Activated naive CD4-positive, alpha-beta T cell treated with anti-CD3 and anti-CD28 coated beads, Interleukin-2, amount 50 U/mL, for 24 hours (primary cell): ENCODE results near the gene TNC.
"Not testable (repeated sequence)": the region's sequence is repeated elsewhere in the genome, so short reads cannot be mapped to it uniquely, and the experiment has no call there.

Experiments
- H3K27ac Mint-ChIP-seq: one replicate; pipeline ENCODE4 v1.8.0; 2021; ENCODE audit warnings: mild to moderate bottlenecking, mixed read lengths
- H3K27me3 Mint-ChIP-seq: one replicate; pipeline ENCODE4 v1.8.0; 2021; ENCODE audit warnings: mixed read lengths
- H3K36me3 Mint-ChIP-seq: one replicate; pipeline ENCODE4 v1.8.0; 2021; ENCODE audit warnings: mixed read lengths
- H3K4me1 Mint-ChIP-seq: one replicate; pipeline ENCODE4 v1.8.0; 2021; ENCODE audit warnings: mixed read lengths
- H3K4me3 Mint-ChIP-seq: one replicate; pipeline ENCODE4 v1.8.0; 2021; ENCODE audit warnings: mild to moderate bottlenecking, mixed read lengths
- H3K9me3 Mint-ChIP-seq: one replicate; pipeline ENCODE4 v1.8.0; 2021; ENCODE audit warnings: mixed read lengths

TNC gene

DNA sequence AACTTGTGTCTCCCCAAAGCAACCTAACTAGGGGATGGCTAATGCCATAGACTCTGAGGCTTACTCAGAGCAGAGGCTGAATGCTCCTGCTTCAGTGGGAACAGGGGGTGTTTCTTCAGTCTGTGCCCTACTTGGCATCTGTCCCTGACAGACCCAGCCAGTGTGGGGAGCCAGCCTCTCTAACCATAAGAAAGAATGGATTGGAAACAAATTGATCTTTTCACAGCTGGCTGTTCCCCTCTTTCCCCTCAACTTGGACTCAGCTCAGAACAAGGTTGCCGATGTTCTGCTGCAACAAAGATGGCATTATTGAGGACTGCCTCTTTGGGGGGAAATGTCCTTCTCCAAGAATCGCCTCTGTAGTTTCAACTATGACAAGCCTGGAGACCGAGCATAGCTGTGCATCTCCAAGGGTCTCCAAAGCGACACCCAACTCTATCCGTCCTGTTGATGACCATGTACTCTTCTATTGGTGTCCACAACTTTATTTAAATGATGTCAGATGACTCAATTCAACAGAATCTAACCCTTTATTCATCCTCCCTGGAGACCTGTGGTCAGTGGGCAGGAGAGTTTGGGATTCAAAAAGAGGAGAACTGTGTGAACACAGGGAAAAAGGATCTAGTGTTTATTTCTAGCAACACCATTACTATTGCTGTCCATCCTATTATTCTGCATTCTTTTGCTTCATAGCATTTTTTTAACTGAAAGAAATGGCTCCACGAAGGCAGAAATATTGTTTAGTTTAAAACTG lies 24.7 kb upstream of the TNC start:
- H3K27ac Mint-ChIP-seq, result no peak overlapping the region
- H3K27me3 Mint-ChIP-seq, result peaks cover 20% of the 10 kb centered on the region
- H3K9me3 Mint-ChIP-seq, result no peaks in the 10 kb centered on the region
- no peaks in the 10 kb centered on the region for H3K4me1 Mint-ChIP-seq
- H3K4me3 Mint-ChIP-seq, result no peak overlapping the region
- H3K36me3 Mint-ChIP-seq, result no peaks in the 10 kb centered on the region

DNA sequence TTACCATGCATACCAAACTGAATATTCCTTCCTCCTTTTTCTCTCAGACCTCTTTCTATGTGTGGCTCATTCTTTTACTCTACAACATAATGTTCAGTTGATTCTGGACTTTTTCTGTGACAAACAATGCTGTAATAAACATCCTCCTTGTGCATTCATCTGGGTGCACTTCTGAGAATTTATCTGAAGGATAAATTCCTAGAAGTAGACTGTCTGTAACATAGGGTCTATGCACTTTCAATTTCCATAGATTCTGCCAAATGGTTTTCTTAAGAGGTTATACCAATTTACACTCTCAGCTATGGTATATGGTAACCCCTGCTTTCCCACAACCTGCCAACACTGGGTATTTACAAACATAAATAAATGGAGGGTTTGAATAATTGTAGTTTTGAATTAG lies 24.1 kb upstream of the TNC start:
- Mint-ChIP-seq H3K9me3 (no peaks in the 10 kb centered on the region), H3K36me3 (no peaks in the 10 kb centered on the region), H3K27me3 (peaks cover 20% of the 10 kb centered on the region), H3K4me1 (no peaks in the 10 kb centered on the region), H3K4me3 (no peak overlapping the region), H3K27ac (no peak overlapping the region)

DNA sequence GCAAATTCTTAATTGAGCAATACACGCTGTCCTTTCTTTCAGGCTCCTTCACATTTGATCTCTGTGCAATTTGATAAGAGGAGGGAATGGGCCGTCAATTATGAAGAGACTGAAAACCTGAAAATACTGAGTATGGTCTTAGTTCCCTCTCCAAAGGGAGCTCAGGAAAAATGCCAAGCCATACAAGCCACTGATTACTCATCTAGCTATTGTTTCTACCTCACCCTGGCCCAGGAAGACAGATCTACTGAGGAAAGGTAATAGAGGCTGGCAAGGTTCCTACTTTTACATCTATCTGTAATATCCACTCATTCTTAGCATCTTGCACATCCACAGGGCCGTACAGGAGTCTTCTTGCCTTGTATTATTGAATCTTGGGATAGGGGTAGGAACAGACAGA lies 23.7 kb upstream of the TNC start:
- Mint-ChIP-seq H3K27me3 (peaks cover 20% of the 10 kb centered on the region), H3K9me3 (no peaks in the 10 kb centered on the region), H3K4me1 (no peaks in the 10 kb centered on the region), H3K36me3 (no peaks in the 10 kb centered on the region), H3K27ac (no peak overlapping the region), H3K4me3 (no peak overlapping the region)

DNA sequence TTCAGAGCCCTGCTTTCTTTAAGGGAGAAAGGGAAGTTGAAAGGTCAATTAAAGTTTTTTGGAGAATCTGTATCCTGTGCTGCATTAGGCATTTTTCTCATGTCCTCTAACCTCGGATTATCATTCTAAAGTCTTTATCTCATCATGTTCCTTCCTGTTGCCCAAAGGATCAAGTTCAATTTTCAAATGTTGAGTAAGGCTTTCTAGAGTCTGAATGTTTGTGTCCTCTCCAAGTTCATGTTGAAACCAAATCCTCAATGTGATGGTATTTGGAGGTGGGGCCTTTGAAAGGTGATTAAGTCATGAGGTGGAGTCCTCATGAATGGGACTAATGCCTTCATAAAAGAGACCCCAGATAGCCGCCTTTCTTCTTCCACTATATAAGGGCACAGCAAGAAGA lies 20.2 kb upstream of the TNC start:
- H3K4me1 Mint-ChIP-seq, result no peaks in the 10 kb centered on the region
- no peak overlapping the region for H3K27ac Mint-ChIP-seq
- H3K36me3 Mint-ChIP-seq, result no peaks in the 10 kb centered on the region
- peaks cover 22% of the 10 kb centered on the region for H3K27me3 Mint-ChIP-seq
- H3K9me3 Mint-ChIP-seq, result no peaks in the 10 kb centered on the region
- H3K4me3 Mint-ChIP-seq, result no peak overlapping the region

DNA sequence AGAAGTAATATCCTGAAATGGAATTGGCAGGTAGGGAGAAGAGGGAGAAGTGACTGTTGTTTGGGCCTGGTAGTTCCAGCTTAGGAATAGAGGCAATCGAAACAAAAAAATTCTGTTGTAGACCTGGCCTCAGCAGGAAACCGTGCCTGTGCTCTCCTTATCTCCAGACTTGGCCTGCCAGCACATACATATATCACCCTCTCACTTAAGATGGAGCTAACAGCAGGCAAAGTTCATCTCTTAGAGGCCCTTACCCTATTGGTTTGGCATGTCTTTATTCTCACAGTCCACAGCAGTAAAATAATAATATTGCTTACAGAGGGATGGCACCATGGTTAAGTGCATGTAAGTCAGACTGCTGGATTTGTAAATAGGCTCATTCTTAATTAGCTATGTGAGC lies 19.6 kb upstream of the TNC start:
- Mint-ChIP-seq H3K27ac (no peak overlapping the region), H3K27me3 (peaks cover 17% of the 10 kb centered on the region), H3K4me1 (no peaks in the 10 kb centered on the region), H3K4me3 (no peak overlapping the region), H3K36me3 (no peaks in the 10 kb centered on the region), H3K9me3 (no peaks in the 10 kb centered on the region)

DNA sequence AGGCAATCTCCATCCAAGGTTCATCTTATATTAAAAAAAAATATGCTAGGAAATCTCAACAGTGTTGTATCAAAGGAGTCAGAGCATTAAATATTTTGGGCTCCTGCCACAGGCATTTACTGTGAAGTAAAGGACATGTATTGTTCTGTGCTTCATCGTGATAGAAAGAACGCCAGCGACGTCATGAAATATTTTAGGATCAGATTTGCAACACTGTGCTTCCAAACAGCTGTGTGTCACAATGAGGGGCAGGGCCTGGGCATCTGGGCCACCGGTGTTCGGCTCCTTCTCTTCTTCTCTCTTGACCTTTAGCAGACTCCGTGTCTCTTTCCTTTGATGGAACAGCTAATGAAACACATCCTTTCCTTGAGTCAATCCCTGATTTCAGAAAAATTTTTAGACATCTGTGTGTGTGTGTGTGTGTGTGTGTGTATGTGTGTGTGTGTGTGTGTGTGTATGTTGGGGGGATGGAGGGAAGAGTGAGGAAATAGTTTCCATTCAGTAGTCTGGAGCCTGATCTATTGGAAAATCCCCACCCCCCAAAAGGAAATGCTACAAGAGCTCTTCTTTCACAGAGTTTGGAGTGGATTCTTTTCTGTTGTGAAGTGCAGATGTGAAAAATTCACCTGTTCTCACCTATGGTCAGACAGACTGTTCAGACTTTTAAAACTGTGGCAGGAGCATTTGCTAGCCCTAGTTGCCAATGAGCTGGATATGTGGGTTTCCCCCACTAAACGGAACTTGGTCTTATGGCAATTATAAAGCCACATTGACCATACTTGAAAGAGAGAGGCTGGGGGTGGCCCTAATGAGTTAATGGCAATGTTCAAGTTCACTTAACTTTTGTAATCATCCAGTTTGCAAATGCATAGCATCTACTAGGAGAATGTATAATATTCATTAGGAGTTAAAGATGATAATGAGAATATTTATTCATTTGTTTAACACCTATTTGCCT lies 18.1 kb upstream of the TNC start:
- Mint-ChIP-seq H3K27me3 (peaks cover 17% of the 10 kb centered on the region), H3K36me3 (no peaks in the 10 kb centered on the region), H3K4me3 (no peak overlapping the region), H3K4me1 (no peaks in the 10 kb centered on the region), H3K9me3 (no peaks in the 10 kb centered on the region), H3K27ac (no peak overlapping the region)

DNA sequence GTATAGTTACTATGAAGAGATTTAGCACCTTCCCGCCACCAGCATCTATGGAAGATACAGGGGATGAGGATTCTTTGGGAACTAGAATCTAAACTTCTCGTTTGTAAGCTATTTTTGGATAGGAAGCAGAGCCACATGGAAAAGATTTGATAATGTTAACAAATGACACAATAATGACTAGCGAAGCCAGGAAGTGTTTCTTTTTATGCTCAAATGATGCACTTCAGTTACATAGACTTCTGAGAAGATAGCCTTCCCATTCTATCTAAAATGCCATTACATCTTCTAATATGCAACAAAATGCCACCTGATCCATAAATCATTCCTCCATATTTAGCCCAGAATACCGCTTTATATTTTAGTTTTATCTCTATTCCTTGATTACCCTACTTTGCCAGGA lies 17.0 kb upstream of the TNC start:
- Mint-ChIP-seq H3K4me3 (no peak overlapping the region), H3K27ac (no peak overlapping the region), H3K36me3 (no peaks in the 10 kb centered on the region), H3K27me3 (peaks cover 17% of the 10 kb centered on the region), H3K4me1 (no peaks in the 10 kb centered on the region), H3K9me3 (no peaks in the 10 kb centered on the region)

DNA sequence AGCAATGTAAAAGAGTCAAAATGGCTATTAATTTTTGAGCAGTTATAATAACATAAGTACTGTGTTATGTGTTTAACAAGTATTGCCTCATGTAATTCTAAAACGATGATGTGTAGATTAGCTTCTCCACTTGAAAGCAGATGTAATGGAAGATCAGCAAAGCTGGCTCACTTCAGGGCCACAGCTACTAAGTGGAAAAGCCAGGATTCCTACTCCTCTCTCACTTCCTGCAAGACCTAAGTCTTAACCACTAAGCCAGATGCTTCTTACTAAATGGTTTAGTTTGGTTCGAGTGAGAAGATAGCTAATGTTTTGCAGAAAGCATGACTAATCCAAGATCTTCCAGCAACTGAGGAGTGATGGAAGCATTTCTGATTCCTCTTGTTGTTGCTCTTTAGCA lies 15.7 kb upstream of the TNC start:
- Mint-ChIP-seq H3K4me3 (no peak overlapping the region), H3K36me3 (no peaks in the 10 kb centered on the region), H3K9me3 (no peaks in the 10 kb centered on the region), H3K27me3 (peaks cover 23% of the 10 kb centered on the region), H3K27ac (no peak overlapping the region), H3K4me1 (no peaks in the 10 kb centered on the region)

DNA sequence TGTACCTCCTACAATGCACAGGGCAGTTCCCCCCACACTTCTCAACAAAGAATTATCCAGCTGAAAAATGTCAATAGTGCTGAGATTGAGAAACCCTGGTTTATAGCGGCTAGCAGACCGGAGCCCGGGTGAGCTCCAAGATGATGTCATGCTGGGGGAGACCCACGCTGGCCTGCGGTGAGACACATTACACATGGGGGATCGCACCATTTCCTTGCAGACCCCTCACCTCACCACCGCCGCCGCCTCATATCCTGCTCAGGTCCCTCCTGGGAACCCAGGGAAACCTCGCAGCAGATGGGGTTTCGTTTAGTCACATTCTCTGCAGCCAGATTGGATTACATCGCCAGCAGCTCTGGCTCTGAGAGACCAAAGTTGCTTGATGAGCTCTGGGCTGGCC lies 14.7 kb upstream of the TNC start:
- Mint-ChIP-seq H3K27me3 (peaks cover 22% of the 10 kb centered on the region), H3K27ac (no peak overlapping the region), H3K9me3 (peaks cover 4% of the 10 kb centered on the region), H3K4me1 (no peaks in the 10 kb centered on the region), H3K36me3 (no peaks in the 10 kb centered on the region), H3K4me3 (no peak overlapping the region)

DNA sequence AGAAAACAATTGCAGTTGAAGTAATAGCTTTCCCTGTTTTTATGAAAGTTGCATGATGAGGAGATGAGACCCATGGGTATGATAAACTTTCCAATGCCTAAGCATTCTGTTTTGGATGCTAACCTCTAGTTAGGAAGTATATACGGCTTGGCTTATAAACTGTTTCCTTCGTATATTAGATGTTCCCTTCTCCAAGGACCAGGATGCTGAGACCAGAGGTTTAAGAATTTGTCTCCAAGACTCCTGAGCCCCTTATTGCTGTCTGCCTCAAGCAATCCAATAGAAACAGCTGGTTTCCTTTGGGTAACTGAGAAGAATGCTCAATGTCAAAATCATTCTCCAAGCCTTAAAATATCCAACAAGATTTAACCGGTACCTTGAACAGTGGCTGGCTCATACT lies 12.2 kb upstream of the TNC start:
- no peak overlapping the region for H3K27ac Mint-ChIP-seq
- peaks cover 2% of the 10 kb centered on the region for H3K36me3 Mint-ChIP-seq
- peaks cover 8% of the 10 kb centered on the region for H3K9me3 Mint-ChIP-seq
- H3K4me3 Mint-ChIP-seq, result no peak overlapping the region
- H3K4me1 Mint-ChIP-seq, result no peaks in the 10 kb centered on the region
- H3K27me3 Mint-ChIP-seq, result peaks cover 26% of the 10 kb centered on the region

DNA sequence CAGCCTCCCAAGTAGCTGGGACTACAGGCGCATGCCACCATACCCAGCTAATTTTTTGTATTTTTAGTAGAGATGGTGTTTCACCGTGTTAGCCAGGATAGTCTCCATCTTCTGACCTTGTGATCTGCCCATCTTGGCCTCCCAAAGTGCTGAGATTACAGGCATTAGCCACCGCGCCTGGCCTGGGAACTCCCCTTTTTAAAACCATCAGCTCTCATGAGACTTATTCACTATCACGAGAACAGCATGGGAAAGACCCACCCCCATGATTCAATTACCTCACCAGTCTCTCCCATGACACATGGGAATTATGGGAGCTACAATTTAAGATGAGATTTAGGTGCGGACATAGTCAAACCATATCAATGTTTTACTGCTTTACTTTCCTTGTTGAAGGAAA lies 10.8 kb upstream of the TNC start:
- peaks cover 10% of the 10 kb centered on the region for H3K9me3 Mint-ChIP-seq
- H3K4me3 Mint-ChIP-seq, H3K36me3 Mint-ChIP-seq, H3K27ac Mint-ChIP-seq, H3K4me1 Mint-ChIP-seq: not testable (repeated sequence)
- H3K27me3 Mint-ChIP-seq, result peaks cover 24% of the 10 kb centered on the region

DNA sequence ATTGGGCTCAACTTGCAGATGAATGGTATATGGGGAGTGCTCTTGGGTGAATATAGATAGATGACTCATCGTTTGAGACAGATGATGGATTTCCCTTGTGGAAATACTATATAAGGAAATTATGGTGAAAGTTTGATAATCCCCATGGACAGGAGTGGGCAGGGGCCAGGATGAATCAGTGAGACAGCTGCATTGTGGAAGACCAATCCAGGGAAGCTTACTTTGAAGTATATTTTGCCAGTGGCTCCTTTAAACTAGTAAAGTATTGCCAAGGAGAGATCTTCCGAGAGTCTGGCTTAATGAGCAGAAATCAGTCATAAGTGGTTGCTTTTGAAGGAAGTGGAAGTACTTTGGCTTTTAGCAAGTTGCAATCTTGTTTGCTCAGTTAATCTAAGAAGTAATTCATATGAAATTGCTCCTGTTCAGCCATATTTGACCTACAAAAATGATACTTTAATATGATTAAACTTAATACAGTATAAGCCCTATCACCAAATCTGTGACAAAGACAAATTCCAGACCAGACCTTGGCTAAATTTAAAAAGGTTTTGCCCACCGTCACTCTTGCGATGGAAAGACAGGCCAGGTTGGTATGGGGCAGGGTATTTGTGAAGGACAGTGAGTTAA lies 9.3 kb upstream of the TNC start:
- Mint-ChIP-seq H3K36me3 (peaks cover 2% of the 10 kb centered on the region), H3K4me1 (no peaks in the 10 kb centered on the region), H3K27ac (no peak overlapping the region), H3K9me3 (peaks cover 10% of the 10 kb centered on the region), H3K27me3 (peaks cover 33% of the 10 kb centered on the region), H3K4me3 (no peak overlapping the region)

DNA sequence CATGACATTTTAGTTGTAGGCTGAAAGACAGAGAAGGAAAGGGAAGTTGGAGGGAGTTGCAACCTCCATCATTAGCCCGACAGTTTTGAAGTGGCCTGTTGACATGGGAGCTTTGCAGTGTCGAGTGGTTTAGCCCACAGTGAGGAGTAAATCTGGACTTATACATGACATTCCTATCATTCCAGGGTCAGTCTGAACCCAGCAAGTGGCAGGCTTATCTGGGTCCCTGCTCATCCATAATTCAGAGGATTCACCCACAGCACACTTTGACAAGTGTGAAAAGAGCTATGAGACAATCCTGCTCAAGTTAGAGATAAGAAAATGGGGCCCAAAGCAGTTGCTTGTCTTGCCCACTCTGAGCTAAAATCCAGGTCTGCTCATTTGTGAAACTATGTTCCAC lies 8.4 kb upstream of the TNC start:
- H3K27me3 Mint-ChIP-seq, result peaks cover 35% of the 10 kb centered on the region
- no peak overlapping the region for H3K27ac Mint-ChIP-seq
- peaks cover 10% of the 10 kb centered on the region for H3K9me3 Mint-ChIP-seq

DNA sequence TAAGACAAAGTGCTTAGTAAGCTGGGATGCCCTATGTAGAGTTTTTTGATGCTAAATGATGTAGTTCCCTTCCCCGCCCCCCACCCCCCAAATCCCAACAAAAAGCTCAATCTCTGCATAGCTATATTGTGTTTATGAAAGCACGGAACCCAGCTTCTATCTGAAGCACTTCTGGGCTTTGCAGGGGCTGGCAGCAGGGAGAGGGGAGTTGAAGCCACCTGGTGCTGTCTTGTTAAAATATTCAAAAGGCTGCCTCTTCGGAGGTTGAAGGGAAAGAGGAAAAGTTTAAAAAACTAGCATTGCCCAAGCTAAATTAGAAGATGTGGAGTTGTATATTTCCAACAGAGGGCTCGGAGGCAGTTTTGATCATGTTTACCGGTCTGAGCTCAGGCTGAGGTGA lies 5.0 kb upstream of the TNC start:
- Mint-ChIP-seq H3K4me3 (no peak overlapping the region), H3K27ac (no peak overlapping the region)

More for the DNA sequence above, 8.4 kb upstream of the TNC start:
- Mint-ChIP-seq H3K4me3 (no peak overlapping the region), H3K4me1 (no peaks in the 10 kb centered on the region), H3K36me3 (peaks cover 2% of the 10 kb centered on the region)

DNA sequence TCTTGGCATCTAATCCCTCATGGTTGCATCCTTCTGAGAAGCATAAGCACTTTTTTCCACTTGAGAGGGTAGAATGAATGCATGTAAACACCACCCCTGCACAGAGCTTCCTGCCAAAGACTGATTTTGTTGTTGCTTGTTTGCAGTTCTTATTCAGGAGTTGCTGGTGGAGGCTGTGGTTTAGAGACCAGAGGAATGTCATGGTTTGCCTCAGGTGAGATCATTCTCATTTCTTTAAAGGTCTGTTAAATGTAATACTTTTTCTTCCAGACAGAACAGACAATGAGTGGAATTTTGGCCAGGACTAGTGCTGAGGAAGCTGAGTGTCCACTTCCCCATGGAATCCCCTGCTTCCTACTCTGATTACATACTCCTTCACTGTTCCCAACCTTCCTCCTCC lies 3.2 kb upstream of the TNC start:
- H3K36me3 Mint-ChIP-seq, result peaks cover 2% of the 10 kb centered on the region
- peaks cover 54% of the 10 kb centered on the region for H3K27me3 Mint-ChIP-seq
- peaks cover 4% of the 10 kb centered on the region for H3K4me1 Mint-ChIP-seq
- H3K27ac Mint-ChIP-seq, result no peak overlapping the region
- peaks cover 6% of the 10 kb centered on the region for H3K9me3 Mint-ChIP-seq
- no peak overlapping the region for H3K4me3 Mint-ChIP-seq

More for the DNA sequence above, 5.0 kb upstream of the TNC start:
- H3K27me3 Mint-ChIP-seq, result peaks cover 47% of the 10 kb centered on the region
- H3K36me3 Mint-ChIP-seq, result peaks cover 2% of the 10 kb centered on the region
- H3K4me1 Mint-ChIP-seq, result peaks cover 4% of the 10 kb centered on the region
- peaks cover 6% of the 10 kb centered on the region for H3K9me3 Mint-ChIP-seq

DNA sequence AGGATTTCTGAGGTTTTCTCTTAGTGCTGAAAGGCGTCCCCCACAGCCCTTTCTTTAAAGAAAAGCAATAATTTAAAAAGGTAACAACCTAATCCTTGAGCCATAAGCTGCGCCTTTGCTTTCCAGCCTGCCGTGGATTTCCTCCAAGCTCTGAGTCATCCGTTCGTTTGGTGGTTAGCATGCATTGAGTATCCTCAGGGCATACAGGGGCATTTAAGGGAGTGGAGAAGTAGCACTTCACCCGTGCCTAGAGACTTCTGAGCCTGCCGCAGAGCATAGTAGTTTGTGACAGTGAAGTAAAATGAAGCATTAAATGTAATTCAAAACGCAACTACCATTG lies 892 bp upstream of the TNC start:
- H3K27ac Mint-ChIP-seq, result no peak overlapping the region
- no peaks in the 10 kb centered on the region for H3K36me3 Mint-ChIP-seq
- peaks cover 4% of the 10 kb centered on the region for H3K4me1 Mint-ChIP-seq
- H3K27me3 Mint-ChIP-seq, result peaks cover 58% of the 10 kb centered on the region
- no peak overlapping the region for H3K4me3 Mint-ChIP-seq
- H3K9me3 Mint-ChIP-seq, result no peaks in the 10 kb centered on the region
